ENCODE data around the gene METTL1. TPM values are rescaled to one million over a fixed set of nuclear protein-coding genes. Genes with fewer than 3 reads are reported as not detected.
A peak's percentile ranks its signal among the peaks of the same experiment; 100 is the strongest.
"Not testable (repeated sequence)": the region's sequence is repeated elsewhere in the genome, so short reads cannot be mapped to it uniquely, and the experiment has no call there.

METTL1 gene
- total RNA-seq, 2 experiments from 2014 or later: 17.3 to 20.4 TPM

DNA sequence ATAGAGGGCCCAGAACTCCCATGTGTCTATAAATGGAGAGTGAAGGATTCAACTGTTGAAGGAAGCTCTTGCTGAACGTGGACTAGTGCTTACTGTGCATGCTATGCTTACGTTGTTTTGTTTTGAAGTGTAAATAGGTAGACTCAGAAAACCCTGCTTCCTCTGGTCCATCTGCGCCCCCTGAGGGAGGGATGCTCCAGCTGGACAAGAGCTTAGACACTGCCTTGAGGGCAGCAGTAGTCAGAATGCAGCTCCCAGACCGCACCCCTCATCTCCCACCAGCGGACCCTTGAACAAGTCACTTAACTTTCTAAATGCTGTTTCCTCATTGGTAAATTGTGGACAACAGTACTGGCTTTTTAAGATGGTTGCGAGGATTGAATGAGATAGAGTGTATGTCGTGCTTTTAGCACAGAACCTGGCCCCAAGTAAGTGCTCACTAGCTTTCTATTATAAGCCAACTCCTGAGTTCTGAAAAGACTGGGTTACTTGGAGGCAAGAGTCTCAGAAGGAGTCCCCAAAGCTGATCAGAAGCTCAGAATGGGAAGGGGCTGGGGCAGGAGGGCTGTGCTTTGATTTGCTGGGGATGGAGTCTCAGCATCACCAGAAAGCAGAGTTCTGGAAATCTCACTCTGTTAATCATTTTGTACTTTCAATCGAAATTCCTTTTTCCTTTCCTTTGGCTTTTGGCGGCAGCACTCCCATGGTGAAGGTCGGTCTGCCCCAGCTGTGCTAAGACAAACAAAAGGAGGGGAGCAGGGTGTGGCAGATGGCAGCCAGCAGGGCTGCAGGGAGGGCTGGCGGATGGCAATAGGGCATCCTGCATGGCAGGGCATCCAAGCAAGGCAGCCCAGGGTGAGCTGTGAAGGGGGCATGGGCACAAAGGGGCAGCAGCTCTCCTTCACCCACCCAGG is 48.9 kb downstream of the METTL1 start:
- H3K36me3 Mint-ChIP-seq (ENCODE audit: low read depth): peaks cover 25% of the 10 kb centered on the region

DNA sequence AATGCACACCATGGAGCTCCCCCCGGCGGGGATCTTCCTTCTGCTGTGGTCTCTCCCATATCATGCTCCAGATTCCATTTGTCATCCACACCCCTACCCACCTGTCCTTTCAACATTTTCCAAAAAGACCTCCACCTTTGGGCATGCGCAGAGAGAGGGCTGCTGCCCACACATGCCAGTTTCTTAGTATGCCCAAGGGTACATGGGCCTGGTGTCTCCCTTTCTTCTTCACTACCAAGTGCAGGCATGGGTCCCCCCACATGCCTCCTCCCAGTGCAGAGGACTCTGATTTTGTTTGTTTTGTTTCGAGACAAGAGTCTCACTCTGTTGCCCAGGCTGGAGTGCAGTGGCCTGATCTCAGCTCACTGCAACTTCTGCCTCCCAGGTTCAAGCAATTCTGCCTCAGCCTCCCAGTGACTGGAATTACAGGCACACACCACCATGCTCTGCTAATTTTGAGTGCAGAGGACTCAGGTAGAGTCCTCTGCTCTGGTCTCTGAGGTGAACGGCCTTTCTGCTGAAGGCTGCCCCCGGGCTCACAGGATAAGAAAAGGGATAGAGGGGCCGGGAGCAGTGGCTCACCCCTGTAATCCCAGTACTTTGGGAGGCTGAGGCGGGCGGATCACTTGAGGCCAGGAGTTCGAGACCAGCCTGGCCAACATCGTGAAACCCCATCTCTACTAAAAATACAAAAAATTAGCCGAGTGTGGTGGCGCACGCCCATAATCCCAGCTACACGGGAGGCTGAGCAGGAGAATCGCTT is 49.9 kb downstream of the METTL1 start:
- peak overlapping the region; percentile 48 for H3K27ac Mint-ChIP-seq
- peaks cover 22% of the 10 kb centered on the region for H3K36me3 Mint-ChIP-seq (ENCODE audit: low read depth)
- CTCF ChIA-PET: not testable (repeated sequence)

More for the DNA sequence above, 48.9 kb downstream of the METTL1 start:
- Mint-ChIP-seq H3K27me3 (ENCODE audit: low read depth) (no peaks in the 10 kb centered on the region), H3K4me3 (no peak overlapping the region), H3K9me3 (no peaks in the 10 kb centered on the region), H3K4me1 (ENCODE audit: low read depth) (no peaks in the 10 kb centered on the region), H3K27ac (no peak overlapping the region)
- DNase-seq: no peak
- CTCF ChIA-PET: no interaction called here
- intact Hi-C loops (cut with micrococcal nuclease): no loop called here

DNA sequence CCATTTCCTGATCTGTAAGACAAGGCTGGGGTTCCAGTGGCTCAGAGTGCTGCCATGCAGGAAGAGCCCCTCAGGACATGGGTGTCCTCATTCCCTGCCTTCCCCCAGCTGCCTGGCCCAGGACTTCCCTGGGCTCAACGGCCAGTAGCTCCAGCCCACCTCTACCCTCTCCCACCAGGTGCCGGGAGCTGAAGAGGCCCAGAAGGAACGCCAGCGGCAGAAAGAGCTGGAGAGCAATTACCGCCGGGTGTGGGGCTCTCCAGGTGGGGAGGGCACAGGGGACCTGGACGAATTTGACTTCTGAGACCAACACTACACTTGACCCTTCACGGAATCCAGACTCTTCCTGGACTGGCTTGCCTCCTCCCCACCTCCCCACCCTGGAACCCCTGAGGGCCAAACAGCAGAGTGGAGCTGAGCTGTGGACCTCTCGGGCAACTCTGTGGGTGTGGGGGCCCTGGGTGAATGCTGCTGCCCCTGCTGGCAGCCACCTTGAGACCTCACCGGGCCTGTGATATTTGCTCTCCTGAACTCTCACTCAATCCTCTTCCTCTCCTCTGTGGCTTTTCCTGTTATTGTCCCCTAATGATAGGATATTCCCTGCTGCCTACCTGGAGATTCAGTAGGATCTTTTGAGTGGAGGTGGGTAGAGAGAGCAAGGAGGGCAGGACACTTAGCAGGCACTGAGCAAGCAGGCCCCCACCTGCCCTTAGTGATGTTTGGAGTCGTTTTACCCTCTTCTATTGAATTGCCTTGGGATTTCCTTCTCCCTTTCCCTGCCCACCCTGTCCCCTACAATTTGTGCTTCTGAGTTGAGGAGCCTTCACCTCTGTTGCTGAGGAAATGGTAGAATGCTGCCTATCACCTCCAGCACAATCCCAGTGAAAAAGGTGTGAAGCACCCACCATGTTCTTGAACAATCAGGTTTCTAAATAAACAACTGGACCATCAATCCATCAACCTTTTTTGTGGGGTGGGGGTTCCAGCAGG is 51.0 kb downstream of the METTL1 start:
- Mint-ChIP-seq H3K27ac (no peak overlapping the region), H3K27me3 (ENCODE audit: low read depth) (no peaks in the 10 kb centered on the region), H3K9me3 (no peaks in the 10 kb centered on the region), H3K36me3 (ENCODE audit: low read depth) (peaks cover 21% of the 10 kb centered on the region), H3K4me1 (ENCODE audit: low read depth) (no peaks in the 10 kb centered on the region), H3K4me3 (no peak overlapping the region)
- CTCF ChIA-PET: interaction anchor here (0.6 kb wide), 2 partner anchors 36 to 78 kb away, joined by 4 read pairs; no protein-coding TSS in a partner anchor
- intact Hi-C loops (cut with micrococcal nuclease): no loop called here
- no peak for DNase-seq

More for the DNA sequence above, 49.9 kb downstream of the METTL1 start:
- H3K4me1 Mint-ChIP-seq (ENCODE audit: low read depth); DNase-seq; intact Hi-C loops (cut with micrococcal nuclease); H3K27me3 Mint-ChIP-seq (ENCODE audit: low read depth); H3K4me3 Mint-ChIP-seq; H3K9me3 Mint-ChIP-seq: not testable (repeated sequence)

GRCh38 chr12:57719777-57720605 is 51.9 kb downstream of the METTL1 start:
- DNase-seq: no peak
- CTCF ChIA-PET: interaction anchor here (1.0 to 1.8 kb wide), 4 partner anchors 11 to 137 kb away, joined by 3 to 8 read pairs (median 5); partner anchors contain the start of gene OS9
- Mint-ChIP-seq H3K27me3 (ENCODE audit: low read depth) (no peaks in the 10 kb centered on the region), H3K4me1 (ENCODE audit: low read depth) (no peaks in the 10 kb centered on the region), H3K36me3 (ENCODE audit: low read depth) (peaks cover 24% of the 10 kb centered on the region), H3K9me3 (no peaks in the 10 kb centered on the region), H3K4me3 (no peak overlapping the region), H3K27ac (no peak overlapping the region)
- intact Hi-C loops (cut with micrococcal nuclease): no loop called here

GRCh38 chr12:57718641-57719528 is 53.0 kb downstream of the METTL1 start:
- intact Hi-C loops (cut with micrococcal nuclease): no loop called here
- Mint-ChIP-seq H3K27ac (no peak overlapping the region), H3K4me1 (ENCODE audit: low read depth) (no peaks in the 10 kb centered on the region), H3K4me3 (no peak overlapping the region), H3K27me3 (ENCODE audit: low read depth) (no peaks in the 10 kb centered on the region), H3K36me3 (ENCODE audit: low read depth) (peaks cover 24% of the 10 kb centered on the region), H3K9me3 (no peaks in the 10 kb centered on the region)
- no peak for DNase-seq
- CTCF ChIA-PET: interaction anchor here (1.0 to 1.8 kb wide), 5 partner anchors 12 to 136 kb away, joined by 3 to 8 read pairs (median 4); partner anchors contain the start of gene OS9

Small RNA genes lying within 50 kb of the gene (microRNA-seq; reads per million reads assigned to microRNA genes)
- gene MIR6759 (ENCODE audit: borderline microRNAs expressed, borderline replicate concordance): not detected

Other genes starting within 250 kb of the METTL1 start
- 10 to 100 TPM; 43.5 to 45.5 TPM for gene MBD6, start 249.3 kb downstream of the METTL1 start, total RNA-seq
- 10 to 100 TPM; 65.1 to 71.7 TPM for gene DCTN2, start 224.9 kb downstream of the METTL1 start, total RNA-seq
- gene KIF5A, start 222.1 kb downstream of the METTL1 start, total RNA-seq: under 1 TPM; 0.60 to 0.86 TPM
- gene PIP4K2C, start 180.9 kb downstream of the METTL1 start, total RNA-seq: 10 to 100 TPM; 11.8 to 12.7 TPM
- gene DTX3, start 167.3 kb downstream of the METTL1 start, total RNA-seq: 10 to 100 TPM; 15.8 to 16.2 TPM
- gene ARHGEF25, start 160.7 kb downstream of the METTL1 start, total RNA-seq: 1 to 10 TPM; 1.4 to 1.5 TPM
- gene B4GALNT1, start 138.9 kb downstream of the METTL1 start, total RNA-seq: 1 to 10 TPM; 1.4 to 1.8 TPM
- 10 to 100 TPM; 60.7 to 60.9 TPM for gene OS9, start 78.0 kb downstream of the METTL1 start, total RNA-seq
- 10 to 100 TPM; 26.7 to 28.0 TPM for gene AGAP2, start 33.4 kb downstream of the METTL1 start, total RNA-seq
- gene TSPAN31, start 27.1 kb downstream of the METTL1 start, total RNA-seq: 1 to 10 TPM; 6.4 to 7.7 TPM
- 100 to 1,000 TPM; 194 to 202 TPM for gene CDK4, start 19.8 kb downstream of the METTL1 start, total RNA-seq
- 10 to 100 TPM; 10.4 to 10.8 TPM for gene MARCHF9, start 17.0 kb downstream of the METTL1 start, total RNA-seq
- gene CYP27B1, start 5.0 kb downstream of the METTL1 start, total RNA-seq: 1 to 10 TPM; 5.4 to 6.1 TPM
- gene EEF1AKMT3, start 509 bp upstream of the METTL1 start, total RNA-seq: 1 to 10 TPM; 3.6 to 4.6 TPM
- 10 to 100 TPM; 32.8 to 34.3 TPM for gene TSFM, start 10.7 kb upstream of the METTL1 start, total RNA-seq
- gene AVIL, start 46.6 kb upstream of the METTL1 start, total RNA-seq: under 1 TPM; 0.22 to 0.38 TPM
- 10 to 100 TPM; 94.6 to 99.8 TPM for gene CTDSP2, start 74.6 kb upstream of the METTL1 start, total RNA-seq
- gene ATP23, start 169.5 kb upstream of the METTL1 start, total RNA-seq: 10 to 100 TPM; 11.3 to 11.9 TPM